HG03159 (cell line): ENCODE results near the gene PLCL1.

Experiments
- ATAC-seq: cut with Tn5 transposase; IDR thresholded peaks from one replicate; pipeline ENCODE4 v1.9.1; 2021; ENCODE audit warnings: mild to moderate bottlenecking, moderate library complexity; ENCODE audit not compliant: unreplicated experiment

PLCL1 gene

GRCh38 chr2:197804049-197804757, at the start of gene PLCL1:
TSS of gene PLCL1 (plus strand) at chr2:197804593.
- ATAC-seq = peak; percentile 100

- ATAC-seq = no peak
Measured at GRCh38 chr2:197759013-197759412, 45.4 kb upstream of the PLCL1 start.

- ATAC-seq = no peak
Measured at GRCh38 chr2:197759625-197760292, 44.6 kb upstream of the PLCL1 start.

GRCh38 chr2:197760293-197760657, 44.1 kb upstream of the PLCL1 start:
- ATAC-seq = no peak

- ATAC-seq = no peak
Measured at GRCh38 chr2:197777823-197778407, 26.5 kb upstream of the PLCL1 start.

- no peak for ATAC-seq
Measured at GRCh38 chr2:197779261-197779660, 25.1 kb upstream of the PLCL1 start.

GRCh38 chr2:197782126-197782525, 22.3 kb upstream of the PLCL1 start:
- no peak for ATAC-seq

- ATAC-seq = no peak
Measured at GRCh38 chr2:197784956-197785941, 19.1 kb upstream of the PLCL1 start, which contains the start of gene BOLL. TSS of gene BOLL (minus strand) at chr2:197785319. CDS start at chr2:197781850, 3,469 bp downstream.

GRCh38 chr2:197786010-197786877, 18.1 kb upstream of the PLCL1 start:
- ATAC-seq = peak; percentile 70

- ATAC-seq = no peak
Measured at GRCh38 chr2:197793456-197793855, 10.9 kb upstream of the PLCL1 start.

- ATAC-seq = no peak
Measured at GRCh38 chr2:197795277-197795676, 9.1 kb upstream of the PLCL1 start.

- ATAC-seq = no peak
Measured at GRCh38 chr2:197798187-197798586, 6.2 kb upstream of the PLCL1 start.

GRCh38 chr2:197799068-197799467, 5.3 kb upstream of the PLCL1 start:
- no peak for ATAC-seq

GRCh38 chr2:197800091-197800490, 4.3 kb upstream of the PLCL1 start:
- ATAC-seq = no peak

GRCh38 chr2:197801033-197801432, 3.4 kb upstream of the PLCL1 start:
- ATAC-seq = no peak

GRCh38 chr2:197803033-197803444, 1.4 kb upstream of the PLCL1 start:
- peak; percentile 38 for ATAC-seq

GRCh38 chr2:197804758-197805714, 643 bp downstream of the PLCL1 start:
- peak; percentile 39 for ATAC-seq

GRCh38 chr2:197805715-197806633, 1.6 kb downstream of the PLCL1 start:
- ATAC-seq = no peak
